ENCODE data around the gene PIN1.
"Not testable (repeated sequence)": the region's sequence is repeated elsewhere in the genome, so short reads cannot be mapped to it uniquely, and the experiment has no call there.

PIN1 gene

DNA sequence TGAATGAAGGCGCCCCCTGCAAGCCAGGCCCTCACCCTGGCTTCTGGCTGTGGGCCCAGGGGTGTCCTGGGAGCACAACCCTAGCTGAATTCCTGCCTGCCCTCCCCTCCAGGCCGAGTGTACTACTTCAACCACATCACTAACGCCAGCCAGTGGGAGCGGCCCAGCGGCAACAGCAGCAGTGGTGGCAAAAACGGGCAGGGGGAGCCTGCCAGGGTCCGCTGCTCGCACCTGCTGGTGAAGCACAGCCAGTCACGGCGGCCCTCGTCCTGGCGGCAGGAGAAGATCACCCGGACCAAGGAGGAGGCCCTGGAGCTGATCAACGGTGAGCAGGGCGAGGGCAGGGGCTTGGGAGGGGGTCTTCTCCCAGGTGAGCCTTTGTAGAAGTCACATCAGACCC lies 3.2 kb downstream of the PIN1 start:
- DNase-seq (ENCODE audit: extremely low read depth, insufficient read length): no peak
- H3K4me3 ChIP-seq (replicated peaks; ENCODE audit: low read depth, low read length): no peak overlapping the region
- H3K27me3 ChIP-seq (replicated peaks; ENCODE audit: control insufficient read depth, insufficient read depth, low read length): no peaks in the 10 kb centered on the region
- TF ChIP-seq, protein P1, sequence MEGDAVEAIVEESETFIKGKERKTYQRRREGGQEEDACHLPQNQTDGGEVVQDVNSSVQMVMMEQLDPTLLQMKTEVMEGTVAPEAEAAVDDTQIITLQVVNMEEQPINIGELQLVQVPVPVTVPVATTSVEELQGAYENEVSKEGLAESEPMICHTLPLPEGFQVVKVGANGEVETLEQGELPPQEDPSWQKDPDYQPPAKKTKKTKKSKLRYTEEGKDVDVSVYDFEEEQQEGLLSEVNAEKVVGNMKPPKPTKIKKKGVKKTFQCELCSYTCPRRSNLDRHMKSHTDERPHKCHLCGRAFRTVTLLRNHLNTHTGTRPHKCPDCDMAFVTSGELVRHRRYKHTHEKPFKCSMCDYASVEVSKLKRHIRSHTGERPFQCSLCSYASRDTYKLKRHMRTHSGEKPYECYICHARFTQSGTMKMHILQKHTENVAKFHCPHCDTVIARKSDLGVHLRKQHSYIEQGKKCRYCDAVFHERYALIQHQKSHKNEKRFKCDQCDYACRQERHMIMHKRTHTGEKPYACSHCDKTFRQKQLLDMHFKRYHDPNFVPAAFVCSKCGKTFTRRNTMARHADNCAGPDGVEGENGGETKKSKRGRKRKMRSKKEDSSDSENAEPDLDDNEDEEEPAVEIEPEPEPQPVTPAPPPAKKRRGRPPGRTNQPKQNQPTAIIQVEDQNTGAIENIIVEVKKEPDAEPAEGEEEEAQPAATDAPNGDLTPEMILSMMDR (IDR thresholded peaks at IDR 0.05; ENCODE audit: insufficient read depth, low read length, poor library complexity, severe bottlenecking): no peak
- peaks cover 26% of the 10 kb centered on the region for H3K36me3 ChIP-seq (ENCODE audit: control insufficient read depth, insufficient read depth, low read length)

DNA sequence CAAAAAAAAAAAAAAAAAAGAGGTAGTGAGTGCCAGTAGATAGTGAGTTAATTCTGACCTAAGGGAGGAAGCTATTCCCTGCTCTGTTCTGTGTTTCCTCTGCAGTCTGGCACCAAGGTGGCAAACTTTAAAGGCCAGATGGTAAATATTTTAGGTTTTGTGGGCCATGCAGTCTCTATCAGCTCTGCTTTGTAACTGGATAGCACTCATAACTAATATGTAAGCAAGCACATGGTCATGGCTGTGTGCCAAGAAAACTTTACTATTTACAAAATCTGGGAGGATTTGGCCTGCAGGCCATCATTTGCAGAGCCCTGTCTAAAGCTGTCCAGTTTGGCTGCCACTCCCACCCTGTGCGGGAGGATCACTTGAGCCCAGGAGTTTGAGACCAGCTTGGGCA lies 4.3 kb downstream of the PIN1 start:
- peaks cover 33% of the 10 kb centered on the region for H3K36me3 ChIP-seq (ENCODE audit: control insufficient read depth, insufficient read depth, low read length)
- no peak for DNase-seq (ENCODE audit: extremely low read depth, insufficient read length)
- H3K27me3 ChIP-seq (replicated peaks; ENCODE audit: control insufficient read depth, insufficient read depth, low read length): no peaks in the 10 kb centered on the region
- TF ChIP-seq, protein P1 (IDR thresholded peaks at IDR 0.05; ENCODE audit: insufficient read depth, low read length, poor library complexity, severe bottlenecking): no peak
- no peak overlapping the region for H3K4me3 ChIP-seq (replicated peaks; ENCODE audit: low read depth, low read length)

DNA sequence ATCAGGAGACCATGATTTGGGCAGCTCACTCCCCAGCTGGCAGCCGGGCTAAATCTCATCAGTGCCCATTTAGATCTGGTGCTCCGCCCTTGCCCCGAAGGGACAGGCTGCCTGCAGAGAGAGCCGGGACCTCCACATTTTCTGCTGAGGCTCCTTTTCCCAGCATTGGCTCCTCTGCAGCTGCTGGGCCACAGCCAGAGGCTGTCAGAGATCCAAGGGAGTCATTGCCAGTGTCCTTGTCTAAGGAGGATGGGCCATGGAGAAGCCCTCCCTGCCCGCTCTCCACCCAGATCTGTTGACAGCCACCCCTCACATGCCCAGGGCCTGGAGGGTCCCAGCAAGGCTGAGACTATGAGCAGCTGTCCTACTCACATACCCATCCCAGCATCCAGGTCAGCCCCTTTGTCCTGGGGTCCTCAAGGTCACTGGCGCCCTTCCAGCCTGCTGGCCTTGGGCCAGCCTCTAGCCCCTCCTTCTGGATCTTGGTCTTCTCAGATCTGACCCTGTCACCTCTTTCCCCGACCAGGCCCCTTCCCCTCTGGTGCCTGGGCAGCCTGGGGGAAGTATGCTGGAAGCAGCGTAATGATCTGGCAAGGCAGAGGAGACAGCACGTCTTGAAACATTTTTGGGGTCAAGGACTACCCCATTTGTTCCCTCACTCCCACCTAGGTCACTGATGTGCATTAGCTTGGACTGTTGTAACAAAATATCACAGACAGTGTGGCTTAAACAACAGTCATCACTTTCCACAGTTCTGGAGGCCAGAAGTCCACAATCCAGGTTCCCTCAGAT lies 7.9 kb downstream of the PIN1 start:
- no peak overlapping the region for H3K4me3 ChIP-seq (replicated peaks; ENCODE audit: low read depth, low read length)
- TF ChIP-seq, protein P1 (IDR thresholded peaks at IDR 0.05; ENCODE audit: insufficient read depth, low read length, poor library complexity, severe bottlenecking): no peak
- DNase-seq (ENCODE audit: extremely low read depth, insufficient read length): no peak
- peaks cover 59% of the 10 kb centered on the region for H3K36me3 ChIP-seq (ENCODE audit: control insufficient read depth, insufficient read depth, low read length)
- H3K27me3 ChIP-seq (replicated peaks; ENCODE audit: control insufficient read depth, insufficient read depth, low read length): no peaks in the 10 kb centered on the region

DNA sequence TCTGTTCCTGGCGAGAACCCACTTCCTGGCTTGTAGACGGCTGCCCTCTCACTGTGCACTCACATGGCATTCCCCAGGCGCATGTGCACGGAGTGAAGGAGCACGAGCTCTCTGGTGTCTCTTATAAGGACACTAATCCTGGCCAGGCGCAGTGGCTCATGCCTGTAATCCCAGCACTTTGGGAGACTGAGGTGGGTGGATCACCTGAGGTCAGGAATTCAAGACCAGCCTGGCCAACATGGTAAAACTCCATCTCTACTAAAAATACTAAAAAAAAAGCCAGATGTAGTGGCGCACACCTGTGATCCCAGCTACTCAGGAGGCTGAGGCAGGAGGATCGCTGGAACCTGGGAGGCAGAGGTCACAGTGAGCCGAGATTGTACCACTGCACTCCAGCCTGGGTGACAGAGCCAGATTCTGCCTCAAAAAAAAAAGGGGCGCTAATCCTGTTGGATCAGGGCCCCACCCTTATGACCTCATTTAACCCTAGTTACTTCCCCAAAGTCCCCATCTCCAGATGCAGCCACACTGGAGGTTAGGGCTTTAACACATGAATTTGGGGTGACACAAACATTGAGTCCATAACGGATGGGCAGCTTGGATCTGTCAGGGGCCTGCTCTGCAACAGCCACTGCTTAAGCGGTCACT lies 8.6 kb downstream of the PIN1 start:
- peaks cover 59% of the 10 kb centered on the region for H3K36me3 ChIP-seq (ENCODE audit: control insufficient read depth, insufficient read depth, low read length)

DNA sequence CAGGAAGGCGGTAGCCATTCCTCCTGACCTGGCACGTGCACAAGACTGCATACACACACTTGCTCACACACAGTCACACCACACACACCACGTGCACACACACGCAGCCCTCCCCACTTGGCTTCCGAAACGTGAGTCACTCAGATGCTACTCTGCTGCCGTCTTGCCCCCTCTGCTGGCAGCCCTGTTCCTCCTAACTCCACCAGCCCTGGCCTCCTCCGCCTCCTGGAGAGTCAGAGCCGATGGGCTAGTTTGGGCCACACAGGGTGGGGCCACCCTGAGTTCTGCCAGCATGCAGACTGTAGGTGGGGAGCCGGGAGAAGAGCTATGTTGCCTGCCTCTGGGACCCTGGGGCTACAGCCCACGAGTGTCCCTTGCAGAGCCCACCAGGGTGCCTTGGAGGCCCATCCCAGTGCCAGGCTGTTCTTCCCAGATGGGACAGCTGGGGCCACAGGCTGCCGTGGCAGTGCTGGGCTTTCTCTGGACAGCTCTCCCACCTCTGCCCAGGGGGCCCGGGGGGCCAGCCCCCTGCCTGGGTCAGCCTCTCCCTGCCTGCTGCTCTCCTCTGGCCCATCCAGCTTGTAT lies 12.1 kb downstream of the PIN1 start:
- H3K4me3 ChIP-seq (replicated peaks; ENCODE audit: low read depth, low read length): no peak overlapping the region
- TF ChIP-seq, protein P1 (IDR thresholded peaks at IDR 0.05; ENCODE audit: insufficient read depth, low read length, poor library complexity, severe bottlenecking): peak; percentile 46
- H3K27me3 ChIP-seq (replicated peaks; ENCODE audit: control insufficient read depth, insufficient read depth, low read length): no peaks in the 10 kb centered on the region
- DNase-seq (ENCODE audit: extremely low read depth, insufficient read length): no peak
- H3K36me3 ChIP-seq (ENCODE audit: control insufficient read depth, insufficient read depth, low read length): peaks cover 45% of the 10 kb centered on the region

More for the DNA sequence above, 8.6 kb downstream of the PIN1 start:
- not testable (repeated sequence) for H3K27me3 ChIP-seq (replicated peaks; ENCODE audit: control insufficient read depth, insufficient read depth, low read length); DNase-seq (ENCODE audit: extremely low read depth, insufficient read length); H3K4me3 ChIP-seq (replicated peaks; ENCODE audit: low read depth, low read length)

DNA sequence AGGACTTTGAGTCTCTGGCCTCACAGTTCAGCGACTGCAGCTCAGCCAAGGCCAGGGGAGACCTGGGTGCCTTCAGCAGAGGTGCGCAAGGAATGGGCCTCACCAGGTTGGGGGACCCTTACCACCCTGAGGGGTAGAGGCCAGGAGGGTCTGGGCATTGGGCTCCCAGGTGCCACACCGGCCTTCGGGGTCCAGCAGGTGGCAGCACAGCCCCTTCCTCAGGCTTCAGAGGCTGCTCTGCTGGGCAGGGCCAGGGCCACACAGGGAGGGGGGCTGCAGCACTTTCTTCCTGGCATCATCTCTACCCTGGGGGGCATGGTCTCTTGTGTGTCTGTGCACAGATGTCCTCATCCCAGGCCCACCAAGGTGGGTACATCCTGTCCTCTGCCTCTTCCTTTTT lies 12.9 kb downstream of the PIN1 start:
- TF ChIP-seq, protein P1 (IDR thresholded peaks at IDR 0.05; ENCODE audit: insufficient read depth, low read length, poor library complexity, severe bottlenecking): peak; percentile 52
- Histone ChIP-seq H3K36me3 (ENCODE audit: control insufficient read depth, insufficient read depth, low read length) (peaks cover 37% of the 10 kb centered on the region), H3K27me3 (replicated peaks; ENCODE audit: control insufficient read depth, insufficient read depth, low read length) (no peaks in the 10 kb centered on the region), H3K4me3 (replicated peaks; ENCODE audit: low read depth, low read length) (no peak overlapping the region)
- no peak for DNase-seq (ENCODE audit: extremely low read depth, insufficient read length)

Measured in GM06990 (cell line).